NCI-H446 treated with DMSO at 0.1 percent for 48 hours (cell line): ENCODE measurements around the gene SLC8A2.
"Not testable (repeated sequence)": the region's sequence is repeated elsewhere in the genome, so short reads cannot be mapped to it uniquely, and the experiment has no call there.

ENCODE experiments used
- DNase-seq: peaks from one replicate; lab custom pipeline; 2025; lab: John Stamatoyannopoulos, UW

SLC8A2 gene

DNA sequence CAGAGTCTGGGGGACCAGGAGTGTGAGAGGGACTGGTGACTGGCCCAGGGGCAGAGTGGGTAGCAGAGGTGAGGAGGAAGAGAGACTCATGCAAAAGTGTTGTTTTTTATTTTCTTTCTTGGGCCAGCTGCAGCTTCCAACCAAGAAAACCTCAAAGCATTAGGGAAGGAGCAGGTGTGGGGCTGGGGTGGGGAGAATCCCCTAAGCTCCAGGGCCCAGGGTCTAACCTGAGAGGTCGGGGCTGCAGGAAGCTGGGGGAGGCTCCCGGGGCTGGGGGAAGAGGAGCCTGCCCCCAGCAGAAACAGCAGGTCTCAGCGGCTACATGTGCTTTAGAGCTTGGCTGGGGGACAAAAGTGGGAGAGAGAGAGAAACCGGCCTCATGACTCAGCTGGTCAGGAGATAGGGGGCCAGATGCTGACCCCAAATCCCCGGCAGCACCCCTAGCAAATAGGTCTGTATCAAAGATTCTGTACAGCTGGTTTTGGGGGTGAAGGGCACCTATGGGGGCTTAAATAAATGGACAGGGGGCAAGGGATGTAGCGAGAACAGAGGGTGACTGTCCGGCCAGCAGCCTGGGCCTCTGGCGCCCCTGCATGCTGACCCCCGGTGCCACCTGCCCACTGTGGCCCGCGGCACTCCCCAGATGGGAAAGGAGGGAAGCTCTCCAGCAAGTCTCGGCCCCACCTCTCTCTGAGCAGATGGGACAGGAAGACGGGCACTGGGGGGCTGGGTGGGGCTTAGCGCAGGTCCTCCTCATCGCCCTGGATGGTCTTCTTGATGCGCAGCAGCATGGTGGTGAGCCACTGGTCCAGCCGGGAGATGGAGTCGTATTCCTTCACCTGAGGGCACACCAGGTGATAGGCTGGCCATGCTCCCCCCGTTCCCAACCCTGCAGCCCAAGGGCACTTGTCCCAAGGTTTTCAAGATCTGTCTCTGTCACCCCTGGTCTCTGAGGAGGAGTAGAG, 16.1 kb upstream of the SLC8A2 start:
- no peak for DNase-seq

- no peak for DNase-seq
These were observed 15.2 kb upstream of the SLC8A2 start for GRCh38 chr19:47486900-47487299.

DNA sequence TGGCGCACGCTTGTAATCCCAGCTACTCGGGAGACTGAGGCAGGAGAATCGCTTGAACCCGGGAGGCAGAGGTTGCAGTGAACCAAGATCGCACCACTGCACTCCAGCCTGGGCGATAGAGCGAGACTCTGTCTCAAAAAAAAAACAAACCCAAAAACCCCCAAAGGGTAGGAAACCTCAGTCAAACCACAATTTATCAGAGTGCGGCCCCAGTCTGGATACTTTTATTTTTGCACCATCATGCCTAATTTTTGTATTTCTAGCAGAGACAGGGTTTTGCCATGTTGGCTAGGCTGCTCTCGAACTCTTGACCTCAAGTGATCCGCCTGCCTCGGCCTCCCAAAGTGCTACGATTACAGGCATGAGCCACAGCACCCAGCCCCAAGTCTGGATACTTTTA, 14.5 kb upstream of the SLC8A2 start:
- DNase-seq, result not testable (repeated sequence)

DNA sequence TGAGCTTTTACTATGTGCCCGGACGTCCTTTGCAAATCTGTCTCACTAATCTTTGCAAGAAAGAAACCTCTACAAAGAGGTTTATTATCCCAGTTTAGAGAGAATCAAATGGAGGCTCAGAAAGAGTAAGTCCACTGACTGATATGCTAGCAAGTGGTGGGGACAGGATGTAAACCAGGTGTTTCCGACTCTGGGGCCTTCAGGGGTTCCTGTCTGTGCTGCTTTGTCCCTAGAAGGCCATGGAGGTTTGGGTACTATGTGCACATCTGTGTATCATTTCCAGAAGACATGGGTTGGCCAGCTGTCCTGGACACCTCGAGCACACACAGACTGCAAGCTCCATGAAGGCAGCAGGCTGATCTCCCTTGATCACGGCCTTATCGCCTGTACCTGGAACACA, 13.5 kb upstream of the SLC8A2 start:
- DNase-seq, result no peak

GRCh38 chr19:47483800-47484690, 12.4 kb upstream of the SLC8A2 start, which contains the start of gene KPTN:
Gene KPTN (minus strand): TSS chr19:47484219. CDS start chr19:47484160, 59 bp downstream.
- peak; percentile 89 for DNase-seq

GRCh38 chr19:47483200-47483599, 11.5 kb upstream of the SLC8A2 start:
- DNase-seq, result no peak

GRCh38 chr19:47481460-47482052, 9.9 kb upstream of the SLC8A2 start:
- DNase-seq, result no peak

GRCh38 chr19:47480658-47481057, 9.0 kb upstream of the SLC8A2 start:
- DNase-seq, result no peak

DNA sequence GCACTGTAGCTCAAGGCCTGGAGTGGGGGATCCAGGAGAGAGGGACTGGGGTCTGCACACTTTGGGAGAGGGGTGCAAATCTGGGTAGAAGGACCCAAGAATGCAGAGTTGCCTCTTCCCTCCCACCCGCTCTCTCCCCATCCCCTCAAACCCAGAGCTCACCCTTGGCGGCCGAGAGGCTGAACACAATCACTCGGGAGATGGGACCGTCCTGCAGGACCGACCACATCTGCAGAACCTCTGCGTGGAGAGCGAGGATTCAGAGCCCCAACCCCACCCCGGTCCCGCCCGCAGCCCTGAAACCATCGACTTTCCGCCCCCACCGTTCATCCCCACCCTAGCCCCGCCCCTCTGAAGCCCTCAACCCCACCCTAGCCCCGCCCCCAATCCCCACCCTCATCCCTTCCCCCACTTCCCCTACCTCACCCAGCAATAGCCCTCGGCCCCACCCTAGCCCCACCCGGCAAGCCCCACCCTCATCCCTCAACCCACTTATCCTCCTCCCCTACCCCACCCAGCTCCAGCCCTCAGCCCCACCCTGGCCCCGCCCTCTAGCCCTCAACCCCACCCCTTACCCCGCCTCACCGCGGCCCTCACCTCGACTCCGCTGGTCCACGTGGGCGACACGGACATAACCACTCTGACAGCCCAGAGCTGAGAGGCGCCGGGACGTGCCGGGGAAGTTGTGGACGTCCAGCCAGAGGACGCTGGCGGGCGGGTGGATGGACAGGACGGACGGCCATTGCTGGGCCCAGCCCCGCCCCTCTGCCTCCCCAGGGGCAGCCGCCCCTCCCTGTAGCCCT, 8.2 kb upstream of the SLC8A2 start:
- DNase-seq, result no peak

DNA sequence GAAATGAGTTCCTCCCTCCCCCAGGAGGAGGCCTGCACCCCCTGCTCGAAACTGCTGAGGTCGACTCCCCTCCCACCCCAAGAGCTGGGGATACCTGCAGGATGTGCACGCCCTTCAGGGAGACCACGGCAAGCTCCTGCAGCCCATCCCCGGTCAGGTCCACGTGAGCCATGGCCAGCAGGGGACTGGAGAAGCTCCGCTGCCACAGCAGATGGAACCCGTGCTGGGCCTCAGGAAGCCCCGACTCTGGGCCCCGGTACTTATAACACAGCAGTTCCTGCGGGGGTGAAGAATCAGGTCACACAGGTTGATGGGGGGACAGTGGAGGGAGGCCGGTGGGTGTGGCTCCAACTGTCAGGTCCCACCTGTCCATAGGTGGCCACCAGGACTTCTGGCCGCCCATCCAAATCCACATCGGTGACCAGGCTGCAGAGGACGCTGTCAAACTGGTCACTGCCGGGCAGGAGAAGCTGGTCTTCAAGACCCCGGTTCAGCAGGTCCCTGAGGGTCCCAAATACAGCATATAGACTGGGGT, 4.8 kb upstream of the SLC8A2 start:
- no peak for DNase-seq

DNA sequence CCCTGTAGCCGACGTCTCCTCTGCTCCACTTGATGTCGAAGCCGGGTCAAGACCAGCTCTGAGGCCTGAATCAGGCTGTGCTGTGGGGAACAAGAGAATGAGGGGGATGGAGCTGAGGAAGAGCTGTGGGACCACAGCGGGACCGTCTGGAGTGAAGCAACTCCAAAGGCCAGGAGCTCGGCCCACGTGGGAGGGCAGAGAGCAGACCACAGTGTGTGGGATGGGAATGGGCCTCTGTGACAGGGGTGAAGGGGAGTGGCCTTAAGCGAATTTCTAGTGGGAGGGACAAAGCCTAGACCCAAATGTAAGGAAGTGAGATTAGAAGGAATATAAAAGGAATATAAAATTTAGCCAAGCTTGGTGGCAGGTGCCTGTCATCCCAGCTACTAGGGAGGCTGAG, 3.8 kb upstream of the SLC8A2 start:
- DNase-seq, result no peak

GRCh38 chr19:47473336-47473735, 1.6 kb upstream of the SLC8A2 start:
- no peak for DNase-seq

DNA sequence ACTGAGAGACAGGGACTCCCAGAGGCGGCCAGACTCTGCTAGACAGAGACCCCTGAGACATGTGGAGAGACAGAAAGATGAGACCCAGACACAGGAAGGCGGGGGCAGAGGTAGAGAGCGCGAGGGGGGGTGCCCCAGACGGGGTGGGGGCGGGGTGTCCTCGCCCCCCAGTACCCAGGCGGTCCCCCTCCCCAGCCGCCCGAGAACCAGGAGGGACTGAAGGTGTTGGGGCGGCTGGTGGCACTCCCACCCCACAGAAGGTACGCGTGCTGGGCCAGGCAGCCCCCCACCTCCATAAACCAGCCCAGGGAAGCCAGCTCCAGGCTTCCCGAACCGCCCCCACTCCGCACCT, 336 bp downstream of the SLC8A2 start:
- no peak for DNase-seq

GRCh38 chr19:47470447-47471195, 1.1 kb downstream of the SLC8A2 start:
- DNase-seq, result no peak

DNA sequence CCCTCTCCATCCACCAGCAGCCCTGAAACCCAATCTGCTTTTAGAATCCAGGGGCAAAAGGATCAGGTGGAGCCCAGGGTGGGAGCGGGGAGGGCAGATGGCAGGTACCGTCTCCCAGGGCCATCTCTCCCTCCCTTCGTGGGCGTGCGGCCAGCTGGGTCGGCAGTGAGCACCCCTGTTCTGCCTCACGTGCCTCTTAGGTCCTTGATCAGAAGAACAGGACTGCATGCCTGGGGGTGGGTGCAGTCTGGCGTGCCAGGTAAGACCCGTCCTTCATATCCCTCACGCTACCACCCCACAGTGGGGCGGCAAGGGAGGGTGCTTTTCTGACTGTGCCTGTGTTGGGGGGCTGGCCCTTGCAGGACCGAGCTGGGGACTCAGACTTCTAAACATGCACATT, 2.0 kb downstream of the SLC8A2 start:
- no peak for DNase-seq

- DNase-seq, result no peak
These were observed 2.4 kb downstream of the SLC8A2 start for GRCh38 chr19:47469363-47469700.

DNA sequence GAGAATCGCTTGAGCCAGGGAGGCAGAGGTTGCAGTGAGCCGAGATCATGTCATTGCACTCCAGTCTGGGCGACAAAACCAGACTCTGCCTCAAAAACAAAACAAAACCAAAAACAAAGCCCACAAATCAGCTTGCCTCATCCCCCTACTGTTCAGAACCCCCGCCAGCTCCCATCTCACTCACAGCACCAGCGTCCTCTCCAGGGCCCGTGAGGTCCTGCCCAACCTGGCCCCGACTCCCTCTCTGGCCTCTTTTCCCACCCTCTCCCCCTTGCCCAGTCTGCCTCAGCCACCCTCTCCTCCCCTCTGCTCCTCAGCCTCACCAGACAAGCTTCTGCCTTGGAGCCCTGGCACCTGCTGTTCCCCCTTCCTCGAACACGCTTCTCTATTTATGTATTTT, 3.8 kb downstream of the SLC8A2 start:
- no peak for DNase-seq

DNA sequence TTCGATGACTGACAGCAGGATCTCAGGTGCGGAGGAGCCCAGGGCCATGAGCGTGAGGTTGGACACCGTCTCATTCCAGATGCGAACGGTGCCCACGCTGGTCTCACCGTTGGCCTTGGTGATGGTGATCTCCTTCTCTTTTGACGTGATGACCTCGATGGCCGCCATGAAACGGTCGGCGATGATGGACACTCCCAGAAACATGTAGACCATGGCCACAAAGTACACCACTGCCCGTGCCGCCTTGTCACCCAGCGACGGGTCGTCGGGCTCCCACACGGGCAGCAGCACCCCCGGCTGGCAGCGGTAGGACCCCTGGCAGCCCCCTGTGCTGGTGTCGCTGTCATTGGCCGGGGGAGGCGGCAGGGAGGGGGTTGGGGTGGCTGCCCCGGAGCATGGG, 5.7 kb downstream of the SLC8A2 start:
- no peak for DNase-seq

GRCh38 chr19:47464675-47465419, 6.8 kb downstream of the SLC8A2 start:
- DNase-seq, result no peak

DNA sequence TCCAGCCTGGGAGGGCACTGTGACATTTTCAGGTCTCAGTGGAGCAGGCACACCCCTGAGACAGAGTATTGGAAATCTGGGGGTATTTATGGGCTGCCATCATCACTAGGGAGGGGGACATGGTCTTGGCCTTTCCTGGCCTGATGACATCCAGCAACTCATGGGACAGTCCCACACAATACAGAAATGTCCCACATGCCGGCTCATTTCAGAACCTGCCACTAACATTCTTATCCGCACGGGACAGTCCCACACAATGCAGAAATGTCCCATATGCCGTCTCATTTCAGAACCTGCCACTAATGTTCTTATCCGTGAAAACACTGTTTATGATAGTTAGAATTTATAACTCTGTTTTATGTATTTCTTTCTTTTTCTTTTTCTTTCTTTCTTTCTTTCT, 9.8 kb downstream of the SLC8A2 start:
- DNase-seq, result no peak
